Astrocyte (in vitro differentiated cells and primary cell): Measurements from ENCODE around the gene PHAF1. TPM values are rescaled to one million over a fixed set of nuclear protein-coding genes. Genes with fewer than 3 reads are reported as not detected.

Experiments used
- DNase-seq: peaks from one replicate; pipeline ENCODE4 v3.0.0-alpha.2; 2010; ENCODE audit warnings: low read depth
- FAIRE-seq: peaks from 2 replicates; lab custom pipeline; 2011; peaks lifted over from hg19 to GRCh38; lab: Jason Lieb, UNC
- H2AFZ ChIP-seq: 2 replicates; pipeline ENCODE4 v1.6.0; 2012; ENCODE audit warnings: low read depth, low read length, inconsistent platforms
- H3K27ac ChIP-seq: 2 replicates; pipeline ENCODE4 v1.5.1; 2011; ENCODE audit warnings: low read depth, low read length, inconsistent platforms
- H3K27me3 ChIP-seq: 2 replicates; pipeline ENCODE4 v1.6.0; 2011; ENCODE audit warnings: low read length, inconsistent platforms; ENCODE audit not compliant: insufficient read depth
- H3K36me3 ChIP-seq: 2 replicates; pipeline ENCODE4 v1.5.1; 2011; ENCODE audit warnings: low read length, inconsistent platforms; ENCODE audit not compliant: insufficient read depth
- H3K4me1 ChIP-seq: 2 replicates; pipeline ENCODE4 v1.5.1; 2011; ENCODE audit warnings: low read length, inconsistent platforms; ENCODE audit not compliant: insufficient read depth
- H3K4me2 ChIP-seq: 2 replicates; pipeline ENCODE4 v1.6.0; 2012; ENCODE audit warnings: low read length, inconsistent platforms
- H3K4me3 ChIP-seq: 2 replicates; pipeline ENCODE4 v1.5.1; 2011; ENCODE audit warnings: low read depth, mild to moderate bottlenecking, low read length, inconsistent platforms; ENCODE audit not compliant: insufficient read depth
- H3K79me2 ChIP-seq: 2 replicates; pipeline ENCODE4 v1.6.0; 2012; ENCODE audit warnings: mild to moderate bottlenecking, low read length, inconsistent platforms; ENCODE audit not compliant: insufficient read depth
- H3K9ac ChIP-seq: 2 replicates; pipeline ENCODE4 v1.6.0; 2012; ENCODE audit warnings: mild to moderate bottlenecking, low read length, inconsistent platforms
- H3K9me3 ChIP-seq: 2 replicates; pipeline ENCODE4 v1.5.1; 2012; ENCODE audit warnings: low read depth, mild to moderate bottlenecking, low read length, inconsistent platforms; ENCODE audit not compliant: insufficient read depth
- H4K20me1 ChIP-seq: 2 replicates; pipeline ENCODE4 v1.6.0; 2012; ENCODE audit warnings: low read length, inconsistent platforms; ENCODE audit not compliant: insufficient read depth
- H3K27ac Mint-ChIP-seq: one replicate; pipeline ENCODE4 v1.8.0; 2021; ENCODE audit warnings: mild to moderate bottlenecking, mixed read lengths; ENCODE audit not compliant: unreplicated experiment
- H3K27me3 Mint-ChIP-seq: one replicate; pipeline ENCODE4 v1.8.0; 2021; ENCODE audit warnings: low read depth, mixed read lengths; ENCODE audit not compliant: unreplicated experiment
- H3K36me3 Mint-ChIP-seq: one replicate; pipeline ENCODE4 v1.8.0; 2021; ENCODE audit warnings: low read depth, mixed read lengths; ENCODE audit not compliant: unreplicated experiment
- H3K4me1 Mint-ChIP-seq: one replicate; pipeline ENCODE4 v1.8.0; 2021; ENCODE audit warnings: low read depth, mixed read lengths; ENCODE audit not compliant: unreplicated experiment
- H3K4me3 Mint-ChIP-seq: one replicate; pipeline ENCODE4 v1.8.0; 2021; ENCODE audit warnings: mild to moderate bottlenecking, moderate library complexity, mixed read lengths; ENCODE audit not compliant: unreplicated experiment
- H3K9me3 Mint-ChIP-seq: one replicate; pipeline ENCODE4 v1.8.0; 2021; ENCODE audit warnings: mild to moderate bottlenecking, mixed read lengths; ENCODE audit not compliant: unreplicated experiment
- EZH2 ChIP-seq: IDR thresholded peaks from 2 replicates; pipeline ENCODE4 v1.6.1; 2012; ENCODE audit warnings: mild to moderate bottlenecking, low read length, inconsistent platforms; ENCODE audit not compliant: insufficient read depth
- total RNA-seq: library from RNA; stranded (reverse); gene quantifications from 2 replicates; pipeline ENCODE4 v1.2.1, GENCODE V29; 2021
- TF ChIP-seq, protein P1 (sequence below): IDR thresholded peaks from 2 replicates; pipeline ENCODE4 v1.5.1; 2011; ENCODE audit warnings: low read depth, mild to moderate bottlenecking, inconsistent platforms, low read length, moderate library complexity; ENCODE audit not compliant: insufficient read depth

The PHAF1 gene
- total RNA-seq, 1 donor from 2014 or later, result 17.1 TPM

DNA sequence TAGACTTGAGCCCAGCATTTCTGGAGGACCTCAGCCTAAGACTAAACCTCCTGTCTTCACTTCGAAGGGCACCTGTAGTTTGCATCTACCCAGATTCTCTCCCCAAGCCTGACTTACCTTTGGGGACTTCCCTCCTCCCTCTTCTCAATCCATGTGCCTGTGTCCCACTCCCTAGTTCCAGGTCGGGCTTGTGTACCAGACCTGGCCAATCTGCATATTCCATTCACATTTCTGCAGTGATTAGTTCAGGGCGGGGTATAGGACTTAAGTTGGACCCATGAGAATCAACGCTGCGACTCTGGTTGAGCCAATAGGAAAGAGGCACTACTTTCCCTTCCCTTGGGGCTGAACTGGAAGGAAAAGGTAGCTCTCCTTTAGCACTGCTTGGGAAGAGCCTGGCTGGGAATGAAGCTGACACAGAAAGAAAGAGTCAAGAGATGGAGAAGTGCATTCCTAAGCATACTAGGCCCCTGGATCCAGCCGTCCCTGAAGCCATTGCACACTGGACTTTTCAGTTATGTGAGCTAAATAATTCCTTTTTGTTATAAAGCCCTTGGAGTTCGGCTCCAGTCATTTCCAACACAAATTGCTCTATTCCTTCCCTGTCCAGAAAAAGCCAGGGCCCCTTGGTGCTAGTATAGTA is 47.5 kb downstream of the PHAF1 start:
- H3K4me1 Mint-ChIP-seq, result no peaks in the 10 kb centered on the region
- peaks cover 42% of the 10 kb centered on the region for H3K27me3 ChIP-seq
- FAIRE-seq, result no peak
- H3K4me2 ChIP-seq, result no peak overlapping the region
- TF ChIP-seq, protein P1, sequence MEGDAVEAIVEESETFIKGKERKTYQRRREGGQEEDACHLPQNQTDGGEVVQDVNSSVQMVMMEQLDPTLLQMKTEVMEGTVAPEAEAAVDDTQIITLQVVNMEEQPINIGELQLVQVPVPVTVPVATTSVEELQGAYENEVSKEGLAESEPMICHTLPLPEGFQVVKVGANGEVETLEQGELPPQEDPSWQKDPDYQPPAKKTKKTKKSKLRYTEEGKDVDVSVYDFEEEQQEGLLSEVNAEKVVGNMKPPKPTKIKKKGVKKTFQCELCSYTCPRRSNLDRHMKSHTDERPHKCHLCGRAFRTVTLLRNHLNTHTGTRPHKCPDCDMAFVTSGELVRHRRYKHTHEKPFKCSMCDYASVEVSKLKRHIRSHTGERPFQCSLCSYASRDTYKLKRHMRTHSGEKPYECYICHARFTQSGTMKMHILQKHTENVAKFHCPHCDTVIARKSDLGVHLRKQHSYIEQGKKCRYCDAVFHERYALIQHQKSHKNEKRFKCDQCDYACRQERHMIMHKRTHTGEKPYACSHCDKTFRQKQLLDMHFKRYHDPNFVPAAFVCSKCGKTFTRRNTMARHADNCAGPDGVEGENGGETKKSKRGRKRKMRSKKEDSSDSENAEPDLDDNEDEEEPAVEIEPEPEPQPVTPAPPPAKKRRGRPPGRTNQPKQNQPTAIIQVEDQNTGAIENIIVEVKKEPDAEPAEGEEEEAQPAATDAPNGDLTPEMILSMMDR, result no peak
- TF ChIP-seq EZH2, result no peak
- peaks cover 7% of the 10 kb centered on the region for H3K36me3 Mint-ChIP-seq
- no peaks in the 10 kb centered on the region for H3K9me3 ChIP-seq
- no peak overlapping the region for H3K9ac ChIP-seq
- no peak overlapping the region for H3K27ac Mint-ChIP-seq
- no peak overlapping the region for H2AFZ ChIP-seq
- peaks cover 16% of the 10 kb centered on the region for H3K4me1 ChIP-seq
- peaks cover 51% of the 10 kb centered on the region for H4K20me1 ChIP-seq
- no peak for DNase-seq
- no peak overlapping the region for H3K27ac ChIP-seq
- peaks cover 18% of the 10 kb centered on the region for H3K9me3 Mint-ChIP-seq
- no peaks in the 10 kb centered on the region for H3K79me2 ChIP-seq
- H3K27me3 Mint-ChIP-seq, result peaks cover 67% of the 10 kb centered on the region
- no peak overlapping the region for H3K4me3 Mint-ChIP-seq
- no peak overlapping the region for H3K4me3 ChIP-seq
- H3K36me3 ChIP-seq, result no peaks in the 10 kb centered on the region

DNA sequence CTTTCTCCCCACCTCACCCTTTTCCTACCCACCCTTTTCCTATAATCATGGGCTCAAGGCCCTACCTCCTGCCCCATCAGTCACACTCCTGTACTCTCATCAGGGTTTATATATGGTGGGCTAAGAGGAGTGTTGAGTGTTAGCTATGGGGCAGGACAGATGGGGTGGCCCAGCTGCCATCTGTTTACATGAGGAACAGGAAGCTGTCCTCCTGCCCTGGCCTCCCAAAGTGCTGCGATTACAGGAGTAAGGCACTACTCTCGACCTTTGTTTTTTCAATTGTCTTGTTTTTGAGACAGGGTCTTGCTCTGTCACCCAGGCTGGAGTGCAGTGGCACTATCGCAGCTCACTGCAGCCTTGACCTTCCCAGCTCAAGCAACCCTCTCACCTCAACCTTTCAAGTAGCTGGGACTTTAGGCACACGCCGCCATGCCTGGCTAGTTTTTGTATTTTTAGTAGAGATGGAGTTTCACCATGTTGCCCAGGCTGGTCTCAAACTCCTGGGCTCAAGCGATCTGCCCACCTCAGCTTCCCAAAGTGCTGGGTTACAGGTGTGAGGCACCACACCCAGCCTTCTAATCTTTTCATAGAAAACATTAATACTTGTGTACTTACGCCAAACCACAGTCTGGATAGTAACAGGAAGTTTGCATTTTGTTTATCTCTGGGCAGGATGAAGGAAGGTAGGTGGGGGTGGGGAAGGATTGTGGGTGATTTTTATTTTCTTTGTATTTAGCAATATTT is 48.3 kb downstream of the PHAF1 start:
- H3K9me3 ChIP-seq, result no peaks in the 10 kb centered on the region
- H3K9me3 Mint-ChIP-seq, result peaks cover 19% of the 10 kb centered on the region

DNA sequence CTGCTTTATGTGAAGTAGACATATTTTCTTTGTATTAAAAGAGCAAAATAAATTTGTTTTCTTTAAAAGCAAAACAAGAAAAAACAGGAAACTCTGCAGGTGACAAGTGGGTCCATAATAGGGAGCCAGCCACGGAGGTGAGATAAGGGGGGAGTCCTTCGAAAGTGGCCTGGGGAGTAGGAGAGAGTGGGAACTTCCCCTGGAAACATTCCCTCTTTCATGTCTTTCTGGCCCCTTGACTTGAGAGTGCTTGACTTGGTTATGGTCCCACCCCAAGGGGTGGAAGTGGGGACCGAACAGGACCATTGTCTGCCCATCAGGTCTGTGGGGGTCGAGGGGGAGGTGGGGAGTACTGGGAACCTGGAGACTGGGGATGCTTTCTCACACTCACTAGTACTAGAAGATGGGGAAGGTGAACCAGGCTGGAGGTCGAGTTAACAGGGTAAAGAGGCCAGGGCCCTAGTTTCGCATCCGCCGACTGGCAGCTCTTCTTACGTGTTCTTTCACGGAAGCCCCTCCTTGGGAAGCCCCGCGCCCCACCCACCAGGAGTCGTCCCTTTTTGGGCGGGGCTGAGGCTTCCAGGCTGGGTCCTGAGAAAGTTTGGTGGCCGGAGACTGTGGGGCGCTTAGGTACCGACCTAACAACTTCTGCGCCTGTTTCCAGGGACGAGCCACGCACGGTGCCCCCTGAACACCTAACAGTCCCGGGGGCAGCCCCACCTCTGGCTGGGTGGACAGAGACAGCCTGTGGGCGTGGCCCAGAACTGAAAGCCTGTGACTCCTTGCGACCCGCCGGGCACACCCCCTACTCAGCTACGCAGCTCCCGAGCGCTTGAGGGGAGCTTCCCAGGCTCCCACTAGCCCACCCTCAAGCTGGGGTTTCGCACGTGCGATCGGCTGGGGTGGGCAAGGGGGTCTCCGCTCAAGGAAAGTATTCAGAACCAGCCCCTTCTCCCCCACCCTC is 49.2 kb downstream of the PHAF1 start:
- peaks cover 61% of the 10 kb centered on the region for H4K20me1 ChIP-seq
- H3K27ac Mint-ChIP-seq, result peak overlapping the region; percentile 77

More for the DNA sequence above, 48.3 kb downstream of the PHAF1 start:
- FAIRE-seq, result no peak
- no peak for TF ChIP-seq EZH2
- Mint-ChIP-seq H3K4me3 (no peak overlapping the region), H3K36me3 (peaks cover 4% of the 10 kb centered on the region), H3K27me3 (peaks cover 64% of the 10 kb centered on the region), H3K27ac (no peak overlapping the region), H3K4me1 (no peaks in the 10 kb centered on the region)
- no peak overlapping the region for H3K9ac ChIP-seq
- no peaks in the 10 kb centered on the region for H3K36me3 ChIP-seq
- H3K27me3 ChIP-seq, result peaks cover 48% of the 10 kb centered on the region
- H2AFZ ChIP-seq, result no peak overlapping the region
- no peak overlapping the region for H3K4me3 ChIP-seq
- no peaks in the 10 kb centered on the region for H3K79me2 ChIP-seq
- no peak for DNase-seq
- no peak overlapping the region for H3K4me2 ChIP-seq
- H3K4me1 ChIP-seq, result peaks cover 23% of the 10 kb centered on the region
- no peak overlapping the region for H3K27ac ChIP-seq
- H4K20me1 ChIP-seq, result peaks cover 56% of the 10 kb centered on the region

More for the DNA sequence above, 49.2 kb downstream of the PHAF1 start:
- H3K9ac ChIP-seq, result peak overlapping the region; percentile 72
- peak overlapping the region; percentile 91 for H3K4me3 Mint-ChIP-seq
- peaks cover 4% of the 10 kb centered on the region for H3K36me3 Mint-ChIP-seq
- no peaks in the 10 kb centered on the region for H3K79me2 ChIP-seq
- H3K4me2 ChIP-seq, result peak overlapping the region; percentile 100
- no peak for FAIRE-seq
- peak overlapping the region; percentile 71 for H3K4me3 ChIP-seq
- H3K27me3 ChIP-seq, result peaks cover 54% of the 10 kb centered on the region
- H3K4me1 Mint-ChIP-seq, result no peaks in the 10 kb centered on the region
- no peak for TF ChIP-seq EZH2
- TF ChIP-seq, protein P1, result no peak
- peaks cover 17% of the 10 kb centered on the region for H3K9me3 Mint-ChIP-seq
- peaks cover 57% of the 10 kb centered on the region for H3K27me3 Mint-ChIP-seq
- no peak overlapping the region for H3K27ac ChIP-seq
- peak overlapping the region; percentile 79 for H2AFZ ChIP-seq
- no peaks in the 10 kb centered on the region for H3K9me3 ChIP-seq
- H3K36me3 ChIP-seq, result no peaks in the 10 kb centered on the region
- no peak for DNase-seq
- H3K4me1 ChIP-seq, result peaks cover 32% of the 10 kb centered on the region
